Esophagus muscularis mucosa (tissue), 3 donors: ENCODE results near the gene MBD3.

ENCODE experiments used
- POLR2AphosphoS5 ChIP-seq, 2 donors: sonication (generic); formaldehyde crosslinking; IDR thresholded peaks; one replicate each; pipeline ENCODE4 v1.6.1; 2017; ENCODE audit warnings: antibody characterized with exemption in 2 of 2
- TF ChIP-seq, protein P1 (sequence below), 3 experiments: fragments of 200-600 bp in 2 of 3; fragments of 450-650 bp in 1 of 3; sonication (generic) in 2 of 3; IDR thresholded peaks; one replicate each; pipeline ENCODE4 v1.5.1; 2017 to 2019; ENCODE audit warnings: antibody characterized with exemption in 3 of 3, mild to moderate bottlenecking in 2 of 3, moderate library complexity in 1 of 3

DNA sequence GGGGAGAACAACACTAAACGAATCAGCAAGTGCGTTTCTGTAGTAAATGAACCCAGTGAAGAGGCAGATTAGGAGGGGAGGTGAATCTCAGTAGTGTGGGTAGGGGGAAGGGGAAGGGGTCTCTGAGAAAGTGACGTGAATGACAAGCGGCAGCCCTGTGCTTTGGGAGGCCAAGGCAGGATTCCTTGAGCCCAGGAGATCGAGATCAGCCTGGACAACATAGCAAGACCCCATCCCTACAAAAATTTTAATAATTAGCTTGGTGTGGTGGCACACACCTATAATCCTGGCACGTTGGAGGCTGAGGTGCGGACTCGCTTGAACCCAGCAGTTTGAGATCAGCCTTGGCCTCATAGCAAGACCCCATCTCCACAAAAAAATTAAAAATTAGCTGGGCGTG is 60.7 kb downstream of the MBD3 start:
- TF ChIP-seq, protein P1, sequence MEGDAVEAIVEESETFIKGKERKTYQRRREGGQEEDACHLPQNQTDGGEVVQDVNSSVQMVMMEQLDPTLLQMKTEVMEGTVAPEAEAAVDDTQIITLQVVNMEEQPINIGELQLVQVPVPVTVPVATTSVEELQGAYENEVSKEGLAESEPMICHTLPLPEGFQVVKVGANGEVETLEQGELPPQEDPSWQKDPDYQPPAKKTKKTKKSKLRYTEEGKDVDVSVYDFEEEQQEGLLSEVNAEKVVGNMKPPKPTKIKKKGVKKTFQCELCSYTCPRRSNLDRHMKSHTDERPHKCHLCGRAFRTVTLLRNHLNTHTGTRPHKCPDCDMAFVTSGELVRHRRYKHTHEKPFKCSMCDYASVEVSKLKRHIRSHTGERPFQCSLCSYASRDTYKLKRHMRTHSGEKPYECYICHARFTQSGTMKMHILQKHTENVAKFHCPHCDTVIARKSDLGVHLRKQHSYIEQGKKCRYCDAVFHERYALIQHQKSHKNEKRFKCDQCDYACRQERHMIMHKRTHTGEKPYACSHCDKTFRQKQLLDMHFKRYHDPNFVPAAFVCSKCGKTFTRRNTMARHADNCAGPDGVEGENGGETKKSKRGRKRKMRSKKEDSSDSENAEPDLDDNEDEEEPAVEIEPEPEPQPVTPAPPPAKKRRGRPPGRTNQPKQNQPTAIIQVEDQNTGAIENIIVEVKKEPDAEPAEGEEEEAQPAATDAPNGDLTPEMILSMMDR (IDR thresholded peaks at IDR 0.05) = no peak
- TF ChIP-seq POLR2AphosphoS5 (IDR thresholded peaks at IDR 0.05) = no peak
